AG20443 (cell line): ENCODE measurements around the gene DCN.

Source experiments
- DNase-seq: peaks from one replicate; pipeline ENCODE4 v3.0.0; 2012; ENCODE audit warnings: low spot score, mixed read lengths

Gene DCN

GRCh38 chr12:91100906-91101305 is 81.7 kb downstream of the DCN start:
- no peak for DNase-seq

DNA sequence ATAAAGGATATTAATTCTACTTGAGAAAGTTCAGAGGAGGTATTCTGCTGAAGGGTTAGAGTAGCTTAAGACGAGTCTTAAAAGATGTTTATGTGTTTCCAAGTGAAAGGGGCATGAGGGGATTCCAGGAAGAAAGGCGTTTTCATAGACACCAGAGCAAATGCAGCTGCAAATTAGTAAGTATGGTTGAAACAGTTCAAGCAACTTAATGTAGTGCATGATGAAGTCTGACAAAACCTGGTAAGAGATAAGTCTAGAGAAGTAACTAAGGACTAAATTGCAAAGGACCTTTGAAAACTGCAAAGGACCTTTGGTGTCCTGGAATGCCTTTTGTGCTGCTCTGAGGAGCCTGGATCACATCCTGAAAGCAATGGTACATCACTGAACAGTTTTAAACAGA is 82.8 kb downstream of the DCN start:
- DNase-seq = no peak

DNA sequence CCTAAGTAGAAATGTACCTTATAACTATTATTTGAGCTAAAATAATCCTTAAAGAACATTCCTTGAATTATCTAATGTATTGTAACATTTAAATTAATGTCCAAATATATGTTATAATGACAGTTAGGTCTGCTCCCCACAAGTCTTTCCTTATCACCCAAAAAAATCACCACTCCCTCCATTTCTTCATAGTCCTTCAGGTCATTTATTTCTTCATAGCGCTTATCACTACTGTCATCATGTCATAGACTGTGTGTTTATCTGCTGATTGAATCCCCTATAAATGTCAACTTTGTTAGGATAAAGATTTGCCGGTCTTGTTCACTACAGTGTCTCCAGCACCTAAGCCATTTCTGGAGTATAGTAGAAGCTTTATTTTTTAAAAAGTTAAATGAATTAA is 83.3 kb downstream of the DCN start:
- DNase-seq = no peak

DNA sequence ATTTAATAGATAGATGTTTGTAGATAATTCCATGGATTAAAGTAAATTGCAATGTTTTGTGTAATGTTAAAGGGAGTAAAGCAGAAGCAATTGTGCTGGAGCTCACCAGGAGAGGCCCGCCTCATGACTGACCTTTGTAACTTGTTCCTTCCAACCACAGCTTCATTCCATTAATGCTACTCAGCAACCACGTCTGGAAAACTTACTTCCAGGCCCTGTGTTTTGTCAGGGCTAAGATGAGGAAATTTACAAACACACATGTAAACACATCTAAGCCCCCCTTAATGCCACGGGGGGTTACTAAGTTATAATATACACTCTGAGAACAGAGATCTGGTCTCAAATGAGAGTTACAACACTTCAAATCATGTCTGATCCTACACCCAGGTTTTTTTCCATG is 83.7 kb downstream of the DCN start:
- DNase-seq = peak; percentile 77

- no peak for DNase-seq
Measured at GRCh38 chr12:91098461-91098860, 84.2 kb downstream of the DCN start.

DNA sequence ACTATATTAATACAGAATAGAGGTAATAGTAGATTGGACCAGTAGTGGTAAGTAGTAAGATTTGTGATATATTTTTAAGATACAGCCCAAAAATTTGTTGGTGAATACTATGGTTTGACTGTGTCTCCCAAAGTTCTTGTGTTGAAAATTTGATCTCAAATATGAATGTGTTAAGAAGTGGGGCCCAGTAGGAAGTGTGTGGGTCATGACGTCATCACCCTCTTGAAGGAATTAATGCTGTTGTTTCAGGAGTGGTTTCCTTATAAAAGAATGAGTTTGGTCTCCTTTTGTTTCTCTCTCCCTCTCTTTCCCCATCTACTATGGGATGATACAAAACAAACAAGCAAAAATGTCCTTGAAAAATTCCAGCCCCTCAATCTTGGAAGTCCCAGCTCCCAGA is 87.7 kb downstream of the DCN start:
- DNase-seq = no peak

DNA sequence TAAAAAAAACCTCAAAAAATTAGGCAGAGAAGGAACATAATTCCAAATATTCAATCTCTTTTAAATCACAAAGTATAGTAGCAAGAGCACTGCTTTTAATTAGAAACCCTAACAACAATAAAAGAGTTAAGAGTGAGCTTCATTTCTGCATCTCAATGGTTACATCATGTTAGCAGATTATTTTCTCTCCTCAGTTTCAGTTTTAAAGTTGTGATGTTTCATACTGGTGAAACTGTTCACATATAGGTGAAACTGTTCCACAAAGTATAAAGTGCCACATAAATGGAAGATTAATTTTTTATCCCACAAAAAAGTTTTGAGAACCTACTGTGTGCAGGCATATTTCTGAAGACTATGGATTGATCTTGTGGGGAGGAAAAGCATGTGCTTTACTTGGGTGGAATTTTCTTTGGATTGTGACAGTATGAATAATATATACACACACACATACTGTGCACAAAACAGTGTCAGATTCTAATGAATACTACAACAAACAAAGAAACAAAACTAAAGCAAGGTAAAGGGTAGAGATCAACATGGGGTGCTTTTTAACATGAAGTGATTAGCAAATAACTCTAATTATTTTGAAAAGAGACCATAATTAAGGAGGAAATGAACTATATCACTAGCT is 88.5 kb downstream of the DCN start:
- DNase-seq = no peak

- no peak for DNase-seq
Measured at GRCh38 chr12:91093341-91093740, 89.3 kb downstream of the DCN start.

DNA sequence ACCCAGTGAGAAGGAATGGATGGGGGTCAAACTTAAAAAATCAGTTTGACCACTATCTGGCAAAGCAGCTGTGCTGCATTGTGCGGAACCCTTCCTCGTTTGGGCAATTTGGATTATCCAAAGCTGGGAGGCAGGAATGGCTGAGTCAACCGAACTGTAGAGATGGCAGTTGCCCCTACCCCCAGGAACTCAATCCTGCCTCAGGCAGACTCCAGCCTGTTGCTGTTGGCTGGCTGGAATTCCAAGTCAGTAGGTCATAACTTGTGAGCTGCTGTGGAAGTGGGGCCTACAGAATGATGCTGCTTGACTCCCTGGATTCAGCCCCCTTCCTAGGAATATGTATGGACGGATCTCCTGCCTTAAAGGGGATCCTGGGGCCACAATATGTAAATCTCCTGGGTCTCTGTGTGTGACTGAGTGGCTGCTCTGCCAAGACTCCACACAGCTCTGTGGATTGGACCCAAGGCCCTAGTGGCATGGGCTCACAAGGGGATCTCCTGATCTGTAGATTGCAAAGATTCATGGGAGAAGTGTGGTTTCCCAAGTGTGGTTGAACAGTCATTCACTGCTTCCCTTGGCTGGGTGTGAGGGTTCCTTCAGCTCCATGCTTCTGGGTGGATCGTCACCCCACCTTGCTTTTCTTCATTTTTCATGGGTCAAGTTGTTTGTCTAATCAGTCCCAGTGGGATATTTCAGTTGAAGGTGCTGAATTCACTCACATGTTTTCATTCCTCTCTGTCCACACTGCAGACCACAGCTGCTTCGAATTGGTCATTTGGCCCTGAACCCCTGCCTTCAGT is 90.5 kb downstream of the DCN start:
- DNase-seq = no peak
